Endothelial cell of umbilical vein (primary cell): ENCODE results near the gene GNAQ. TPM values are rescaled to one million over a fixed set of nuclear protein-coding genes. Genes with fewer than 3 reads are reported as not detected.

Source experiments
- BruUV-seq: library from RNA; stranded (reverse); fragments of 400-500 nt; replicated peaks from 2 replicates; lab custom pipeline; 2021; lab: Mats Ljungman, UMichigan
- CTCF ChIA-PET: fragments of 300-600, 350-600 bp; sonication (Branson Sonifier 250); formaldehyde crosslinking; loops from one replicate; lab custom pipeline; 2021; ENCODE audit warnings: antibody characterized with exemption, inconsistent platforms; lab: Charles Lee
- POLR2A ChIA-PET: fragments of 300-600, 350-600 bp; sonication (Branson Sonifier 250); formaldehyde crosslinking; loops from one replicate; lab custom pipeline; 2021; ENCODE audit warnings: antibody characterized with exemption, inconsistent platforms; lab: Charles Lee
- DNase-seq: peaks from one replicate; pipeline ENCODE4 v3.0.0-alpha.2; 2011; ENCODE audit warnings: low read depth, low spot score
- FAIRE-seq: peaks from 2 replicates; lab custom pipeline; 2011; peaks lifted over from hg19 to GRCh38; lab: Jason Lieb, UNC
- H2AFZ ChIP-seq: 2 replicates; pipeline ENCODE4 v1.6.0; 2012; ENCODE audit warnings: low read depth, low read length, control low read depth, inconsistent platforms
- H3K27ac ChIP-seq: 2 replicates; pipeline ENCODE4 v1.5.1; 2011; ENCODE audit warnings: low read depth, mild to moderate bottlenecking, control low read depth, low read length, moderate library complexity; ENCODE audit not compliant: insufficient read depth
- H3K27me3 ChIP-seq, 2 experiments: 2 replicates each; pipeline versions ENCODE4 v1.6.0 to v1.6.1; 2011; ENCODE audit warnings: low read length in 2 of 2, mixed read lengths in 1 of 2; ENCODE audit not compliant: control insufficient read depth in 2 of 2, insufficient read depth in 2 of 2
- H3K36me3 ChIP-seq, 2 experiments: 2 replicates in 1 of 2; 3 replicates in 1 of 2; pipeline ENCODE4 v1.5.1; 2011; ENCODE audit warnings: low read length in 2 of 2, mild to moderate bottlenecking in 1 of 2, moderate library complexity in 1 of 2; ENCODE audit not compliant: control insufficient read depth in 2 of 2, insufficient read depth in 2 of 2; ENCODE audit errors: extremely low read depth in 1 of 2
- H3K4me1 ChIP-seq: 3 replicates; pipeline ENCODE4 v1.5.1; 2011; ENCODE audit warnings: mild to moderate bottlenecking, low read length; ENCODE audit not compliant: control insufficient read depth, insufficient read depth; ENCODE audit errors: extremely low read depth
- H3K4me2 ChIP-seq: 2 replicates; pipeline ENCODE4 v1.6.1; 2011; ENCODE audit warnings: low read length, control low read depth, mixed read lengths; ENCODE audit not compliant: insufficient read depth
- H3K4me3 ChIP-seq, 3 experiments: fragments of 200-600 bp in 1 of 3; sonication (generic), shearing (Covaris generic) in 1 of 3; replicated peaks in 1 of 3; 2 replicates each; pipeline ENCODE4 v1.5.1; 2011 to 2016; ENCODE audit warnings: control low read depth in 3 of 3, low read length in 3 of 3, mild to moderate bottlenecking in 2 of 3, inconsistent platforms in 1 of 3, low read depth in 1 of 3, moderate library complexity in 1 of 3; ENCODE audit not compliant: insufficient read depth in 1 of 3
- H3K79me2 ChIP-seq: 2 replicates; pipeline ENCODE4 v1.6.0; 2012; ENCODE audit warnings: low read length, inconsistent platforms; ENCODE audit not compliant: control insufficient read depth, insufficient read depth
- H3K9ac ChIP-seq: replicated peaks from 2 replicates; pipeline ENCODE3; 2011; ENCODE audit warnings: low read length, control low read depth; ENCODE audit not compliant: insufficient read depth; ENCODE audit errors: extremely low read depth
- H3K9me1 ChIP-seq: replicated peaks from 3 replicates; pipeline ENCODE4 v1.6.0; 2011; ENCODE audit warnings: mild to moderate bottlenecking, low read length; ENCODE audit not compliant: control insufficient read depth, insufficient read depth; ENCODE audit errors: extremely low read depth
- H3K9me3 ChIP-seq: replicated peaks from 2 replicates; pipeline ENCODE4 v1.5.1; 2012; ENCODE audit warnings: low read length, inconsistent platforms; ENCODE audit not compliant: control insufficient read depth, insufficient read depth
- H4K20me1 ChIP-seq: replicated peaks from 2 replicates; pipeline ENCODE3; 2011; ENCODE audit warnings: mild to moderate bottlenecking, low read length; ENCODE audit not compliant: control insufficient read depth, insufficient read depth; ENCODE audit errors: extremely low read depth
- CTCF ChIP-seq, 2 donors: IDR thresholded peaks; 1 replicate in 1 of 2; 2 replicates in 1 of 2; pipeline ENCODE4 v1.5.1; 2011; ENCODE audit warnings: low read length in 2 of 2, mild to moderate bottlenecking in 2 of 2, moderate library complexity in 2 of 2, control low read depth in 1 of 2, inconsistent platforms in 1 of 2, low read depth in 1 of 2; ENCODE audit not compliant: insufficient read depth in 1 of 2; ENCODE audit errors: extremely low read depth in 1 of 2
- EZH2 ChIP-seq: IDR thresholded peaks from 2 replicates; pipeline ENCODE4 v1.6.1; 2012; ENCODE audit warnings: borderline replicate concordance, low read depth, mild to moderate bottlenecking, moderate library complexity, low read length, inconsistent platforms; ENCODE audit not compliant: severe bottlenecking
- FOS ChIP-seq: IDR thresholded peaks from 2 replicates; pipeline ENCODE4 v1.6.1; 2011; ENCODE audit warnings: mild to moderate bottlenecking, low read length, moderate library complexity, borderline replicate concordance; ENCODE audit not compliant: insufficient read depth
- GATA2 ChIP-seq: IDR thresholded peaks from 2 replicates; pipeline ENCODE4 v1.7.0; 2011; ENCODE audit warnings: low read depth, mild to moderate bottlenecking, moderate library complexity, mixed read lengths, low read length; ENCODE audit not compliant: insufficient read length, insufficient read depth
- JUN ChIP-seq: IDR thresholded peaks from 2 replicates; pipeline ENCODE4 v1.6.1; 2011; ENCODE audit warnings: borderline replicate concordance, low read depth; ENCODE audit not compliant: insufficient read length, insufficient read depth
- MAX ChIP-seq: IDR thresholded peaks from 2 replicates; pipeline ENCODE4 v1.6.1; 2011; ENCODE audit not compliant: insufficient read depth, insufficient read length
- MYC ChIP-seq: IDR thresholded peaks from one replicate; pipeline ENCODE4 v1.6.1; 2011; ENCODE audit warnings: mild to moderate bottlenecking, low read depth, low read length
- POLR2A ChIP-seq: IDR thresholded peaks from 2 replicates; pipeline ENCODE4 v1.6.1; 2012; ENCODE audit warnings: low read depth, mild to moderate bottlenecking, control low read depth, low read length
- POLR2AphosphoS5 ChIP-seq: IDR thresholded peaks from 2 replicates; pipeline ENCODE4 v1.6.1; 2012; ENCODE audit warnings: low read depth, mild to moderate bottlenecking, control low read depth, low read length, moderate library complexity; ENCODE audit not compliant: insufficient read depth
- dilution Hi-C: fragments of 300-500 bp; cut with MboI; formaldehyde crosslinking; loops from one replicate; pipeline ENCODE4 v1.15.0; 2019; ENCODE audit warnings: low sequenced_read_pairs; ENCODE audit not compliant: extremely low pct_ligation_motif_present
- intact Hi-C: fragments of 100-400 bp; cut with micrococcal nuclease; formaldehyde crosslinking; loops from one replicate; pipeline ENCODE4 v1.10.0; 2022
- polyA plus RNA-seq, 4 experiments: library from polyadenylated mRNA; depleted of rRNA in 3 of 4; stranded (reverse) in 3 of 4; unstranded in 1 of 4; fragments of >200 nt; gene quantifications; 2 replicates each; pipeline versions ENCODE4 v1.2.1 to v1.2.3, GENCODE V29; 2011 to 2012; ENCODE audit warnings: missing spikeins in 1 of 4
- total RNA-seq: library from RNA; stranded (reverse); gene quantifications from 2 replicates; pipeline ENCODE4 v1.2.3, GENCODE V29; 2021

The GNAQ gene
- total and polyA plus RNA-seq, 2 donors (not counting 3 experiments of a cell fraction or from before 2014, with no cell fraction given): 26.1 to 67.3 TPM

GRCh38 chr9:78001946-78002731 is 29.5 kb downstream of the GNAQ start:
- Histone ChIP-seq H3K36me3 (no peaks in the 10 kb centered on the region), H3K4me3 (peak overlapping the region in 1 of 3 experiments; percentile 3), H3K4me1 (peaks cover 56% of the 10 kb centered on the region), H3K9me3 (no peaks in the 10 kb centered on the region), H3K9ac (peak overlapping the region; percentile 23), H3K27me3 (no peaks in the 10 kb centered on the region), H3K9me1 (no peaks in the 10 kb centered on the region), H3K4me2 (peak overlapping the region; percentile 74), H3K79me2 (peaks cover 85% of the 10 kb centered on the region), H3K27ac (peak overlapping the region; percentile 86), H4K20me1 (peaks cover 3% of the 10 kb centered on the region), H2AFZ (no peak overlapping the region)
- FAIRE-seq (peak; percentile 26), DNase-seq (peak; percentile 80)
- TF ChIP-seq EZH2 (no peak), FOS (peak; percentile 58), JUN (peak; percentile 46), MAX (no peak)
- CTCF ChIA-PET: interaction anchor here (0.6 to 3.7 kb wide), 5 partner anchors 12 to 116 kb away, joined by 3 to 29 read pairs (median 5); no protein-coding TSS in a partner anchor
- intact Hi-C loops (loop anchor here (1.0 kb wide), 1 partner anchor 21 kb away; no protein-coding TSS in a partner anchor), dilution Hi-C loops (no loop called here)
- POLR2A ChIA-PET: no interaction called here
- TSS peak; percentile 33 for BruUV-seq

GRCh38 chr9:78000221-78000620 is 31.4 kb downstream of the GNAQ start:
- Histone ChIP-seq H4K20me1 (peaks cover 3% of the 10 kb centered on the region), H3K79me2 (peaks cover 84% of the 10 kb centered on the region), H2AFZ (no peak overlapping the region), H3K36me3 (no peaks in the 10 kb centered on the region), H3K4me2 (no peak overlapping the region), H3K9me3 (no peaks in the 10 kb centered on the region), H3K27me3 (no peaks in the 10 kb centered on the region), H3K9me1 (no peaks in the 10 kb centered on the region), H3K4me3 (no peak overlapping the region), H3K4me1 (peaks cover 70% of the 10 kb centered on the region), H3K27ac (no peak overlapping the region), H3K9ac (no peak overlapping the region)
- TF ChIP-seq MYC (no peak), MAX (no peak), FOS (no peak), JUN (no peak), GATA2 (no peak), POLR2A (no peak), POLR2AphosphoS5 (no peak), CTCF (IDR thresholded peaks at IDR 0.05; ENCODE audit: extremely low read depth in 1 of 2, insufficient read depth in 1 of 2, low read depth in 1 of 2, low read length in 2 of 2) (no peak), EZH2 (no peak)
- intact Hi-C loops (no loop called here), dilution Hi-C loops (no loop called here)
- BruUV-seq: no TSS peak
- ChIA-PET CTCF (interaction anchor here (1.3 to 2.3 kb wide), 4 partner anchors 10 to 35 kb away, joined by 3 to 13 read pairs (median 8); partner anchors contain the start of gene GNAQ), POLR2A (no interaction called here)
- DNase-seq (no peak), FAIRE-seq (no peak)
